Measurements from ENCODE around the gene ILF2. TPM values are rescaled to one million over a fixed set of nuclear protein-coding genes. Genes with fewer than 3 reads are reported as not detected.

The ILF2 gene
- total and polyA plus RNA-seq, 2 experiments from 2014 or later, result 174 to 180 TPM

DNA sequence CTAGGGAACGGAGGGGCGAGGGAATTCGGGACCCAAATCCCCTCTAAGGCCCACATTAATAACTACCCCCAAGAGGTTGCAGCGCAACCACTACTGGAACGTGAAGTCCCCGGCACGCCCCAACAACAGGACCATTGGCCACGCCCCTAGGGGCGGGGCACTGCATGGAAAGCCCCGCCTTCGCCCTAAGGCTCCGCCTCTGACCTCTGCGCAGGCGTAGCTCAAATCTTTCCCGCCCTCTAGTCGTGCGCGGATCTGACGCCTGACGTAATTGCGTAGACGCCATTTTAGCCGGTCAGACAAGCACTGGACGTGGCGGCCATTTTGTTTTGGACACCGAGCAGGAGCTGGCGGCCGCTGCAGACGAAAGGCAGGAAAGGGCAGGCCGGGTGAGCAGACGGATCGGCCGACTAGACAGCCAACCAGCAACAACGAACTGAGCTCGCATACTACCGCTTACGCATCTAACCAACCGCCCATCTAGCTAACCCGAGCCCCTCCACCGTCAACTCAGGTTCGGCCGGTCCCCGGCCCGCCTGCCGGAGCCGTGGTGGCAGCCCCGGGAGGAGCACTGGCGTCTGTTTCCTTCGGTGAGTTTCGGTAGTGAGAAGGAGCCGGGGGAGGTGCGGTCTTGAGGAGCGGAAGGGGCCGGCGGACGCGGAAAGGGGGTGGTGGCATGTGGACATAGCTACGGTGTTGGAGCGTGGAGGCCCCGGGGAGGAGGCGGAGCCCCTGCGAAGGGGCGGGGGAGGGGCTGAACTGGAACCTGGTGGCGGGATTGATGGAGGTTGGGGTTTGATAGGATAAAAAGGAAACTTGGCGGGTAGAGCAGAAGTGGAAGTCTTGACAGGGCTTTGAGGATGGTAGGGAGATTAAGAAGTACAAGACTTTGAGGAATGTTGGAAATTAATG lies 36.8 kb downstream of the ILF2 start, which contains the start of gene CHTOP:
Gene CHTOP (plus strand): TSS at position 313 of the 912 bp plus-strand sequence. CDS start 2,523 bp downstream, outside the sequence.
- in situ Hi-C loops (cut with MboI), result no loop called here

DNA sequence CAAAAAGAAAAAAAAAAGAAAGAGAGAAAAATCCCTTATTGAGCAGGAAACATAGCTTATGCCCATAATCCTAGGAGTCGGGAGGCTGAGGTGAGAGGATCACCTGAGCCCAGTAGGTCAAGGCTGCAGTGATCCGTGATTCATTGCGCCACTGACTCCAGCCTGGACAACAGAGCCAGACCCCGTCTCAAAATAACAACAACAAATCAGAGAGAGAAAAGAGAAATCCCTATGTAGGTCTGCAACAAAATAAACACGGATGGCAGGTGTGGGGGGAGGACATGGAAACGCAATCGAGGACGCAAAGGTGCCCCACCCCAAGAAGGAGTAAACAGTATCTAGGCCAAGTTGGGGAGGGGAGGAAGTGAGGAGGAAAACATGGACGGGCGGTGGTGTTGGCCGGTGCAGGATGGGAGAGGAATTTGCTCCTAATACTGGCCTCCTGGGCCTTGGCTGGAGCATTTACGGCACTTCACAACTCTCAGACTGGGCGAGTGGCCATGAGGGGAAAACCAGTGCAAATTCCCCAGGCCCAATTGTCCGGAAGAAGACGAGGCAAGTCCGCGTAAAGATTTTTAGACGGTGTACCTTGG lies 37.5 kb downstream of the ILF2 start:
- H3K27ac ChIP-seq, result no peak overlapping the region; the same call in 1 of the 2 replicates
- H3K79me2 ChIP-seq (ENCODE audit: insufficient read depth), result peaks cover 43% of the 10 kb centered on the region
- H3F3A ChIP-seq (ENCODE audit: insufficient read depth), result peaks cover 22% of the 10 kb centered on the region; the same call in 1 of the 2 replicates
- H2AFZ ChIP-seq, result peak overlapping the region; percentile 55; the same call in 1 of the 2 replicates
- no peak for DNase-seq
- TF ChIP-seq EZH2phosphoT487 (IDR thresholded peaks at IDR 0.05; ENCODE audit: insufficient read depth, low read depth), result no peak
- no peak for TF ChIP-seq EZH2 (IDR thresholded peaks at IDR 0.05; ENCODE audit: insufficient read depth, poor library complexity, severe bottlenecking)
- no peaks in the 10 kb centered on the region for H4K20me1 ChIP-seq (ENCODE audit: insufficient read depth)
- peak overlapping the region; percentile 100 for H3K4me3 ChIP-seq
- WGBS, 2 experiments (ENCODE audit: low coverage in 1 of 2, low lambda C conversion rate in 2 of 2, missing lambda C conversion rate in 2 of 2), result 62 to 63% methylated on average over 18 of the region's 18 CpGs
- 0 out of 2 replicates have a peak, but pooled peaks cover 12% of the 10 kb centered on the region for H3K4me1 ChIP-seq (ENCODE audit: insufficient read depth)
- H3K9me2 ChIP-seq (ENCODE audit: insufficient read depth), result no peaks in the 10 kb centered on the region
- H3K9me3 ChIP-seq (ENCODE audit: low read depth), result no peaks in the 10 kb centered on the region
- in situ Hi-C loops (cut with MboI), result no loop called here
- peaks cover 25% of the 10 kb centered on the region for H3K36me3 ChIP-seq (ENCODE audit: low read depth)
- H3K27me3 ChIP-seq (replicated peaks; ENCODE audit: insufficient read depth), result no peaks in the 10 kb centered on the region
- no peak overlapping the region for H3K9ac ChIP-seq
- H3K4me2 ChIP-seq (ENCODE audit: unreplicated experiment), result peak overlapping the region; percentile 47

More for the DNA sequence above, 36.8 kb downstream of the ILF2 start, which contains the start of gene CHTOP:
- H3K9ac ChIP-seq, result peak within 1 kb of the TSS; percentile 100
- TF ChIP-seq EZH2 (IDR thresholded peaks at IDR 0.05; ENCODE audit: insufficient read depth, poor library complexity, severe bottlenecking) (no peak), EZH2phosphoT487 (IDR thresholded peaks at IDR 0.05; ENCODE audit: insufficient read depth, low read depth) (no peak)
- no peaks in the 10 kb centered on the region for H3K9me2 ChIP-seq (ENCODE audit: insufficient read depth)
- no peaks in the 10 kb centered on the region for H4K20me1 ChIP-seq (ENCODE audit: insufficient read depth)
- peak within 1 kb of the TSS; percentile 100 for H3K27ac ChIP-seq
- peak within 1 kb of the TSS; percentile 100 for H3K4me3 ChIP-seq
- H3F3A ChIP-seq (ENCODE audit: insufficient read depth), result peaks cover 26% of the 10 kb centered on the region; the same call in 1 of the 2 replicates
- WGBS, 2 experiments (ENCODE audit: low coverage in 1 of 2, low lambda C conversion rate in 2 of 2, missing lambda C conversion rate in 2 of 2), result 3 to 4% methylated on average over 65 of the region's 65 CpGs
- H3K27me3 ChIP-seq (replicated peaks; ENCODE audit: insufficient read depth), result no peaks in the 10 kb centered on the region
- H3K4me2 ChIP-seq (ENCODE audit: unreplicated experiment), result peak within 1 kb of the TSS; percentile 92
- peaks cover 31% of the 10 kb centered on the region for H3K36me3 ChIP-seq (ENCODE audit: low read depth)
- H3K4me1 ChIP-seq (ENCODE audit: insufficient read depth), result 0 out of 2 replicates have a peak, but pooled peaks cover 12% of the 10 kb centered on the region
- peak within 1 kb of the TSS; percentile 73 for H2AFZ ChIP-seq
- H3K9me3 ChIP-seq (ENCODE audit: low read depth), result no peaks in the 10 kb centered on the region
- peak; percentile 100 for DNase-seq
- peaks cover 50% of the 10 kb centered on the region for H3K79me2 ChIP-seq (ENCODE audit: insufficient read depth)

DNA sequence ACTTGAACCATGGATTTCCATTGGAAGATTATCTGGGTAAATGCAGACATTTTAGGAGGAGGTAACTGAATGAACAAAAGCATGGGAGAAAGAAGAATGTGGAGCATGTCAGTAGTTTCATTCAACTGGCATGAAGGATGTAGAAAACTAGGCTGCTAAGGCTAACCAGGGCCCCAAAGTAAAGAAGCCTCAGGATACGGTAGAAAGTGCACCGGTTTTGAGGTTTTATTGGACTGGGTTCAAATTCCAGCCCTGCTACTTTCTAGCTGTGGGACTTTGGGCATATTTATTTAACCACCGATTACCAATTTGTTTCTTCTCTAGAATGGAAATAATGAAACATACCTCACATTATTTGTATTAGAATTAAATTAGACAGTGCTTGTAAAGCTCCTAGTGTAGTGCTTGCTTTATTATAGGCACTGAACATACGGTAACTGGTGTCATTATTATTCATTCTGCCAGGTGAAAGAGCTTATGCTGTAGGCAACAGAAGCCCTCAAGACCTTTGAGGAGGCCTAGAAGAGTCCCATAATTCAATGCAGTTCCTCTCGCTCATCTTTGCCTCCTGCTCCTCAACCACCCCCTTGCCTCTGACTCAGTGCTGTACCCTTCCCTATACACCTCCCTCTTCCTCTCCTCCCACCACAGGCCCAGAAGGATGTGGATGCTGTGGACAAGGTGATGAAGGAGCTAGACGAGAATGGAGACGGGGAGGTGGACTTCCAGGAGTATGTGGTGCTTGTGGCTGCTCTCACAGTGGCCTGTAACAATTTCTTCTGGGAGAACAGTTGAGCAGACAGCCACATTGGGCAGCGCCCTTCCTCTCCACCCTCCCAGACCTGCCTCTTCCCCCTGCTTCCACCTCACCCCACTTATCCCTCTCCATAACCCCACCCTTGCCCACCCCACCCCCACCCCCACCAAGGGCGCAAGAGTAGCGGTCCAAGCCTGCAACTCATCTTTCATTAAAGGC lies 39.5 kb downstream of the ILF2 start:
- no peak overlapping the region for H2AFZ ChIP-seq
- no peaks in the 10 kb centered on the region for H3K9me2 ChIP-seq (ENCODE audit: insufficient read depth)
- H3K36me3 ChIP-seq (ENCODE audit: low read depth), result peaks cover 6% of the 10 kb centered on the region
- 0 out of 2 replicates have a peak overlapping the region, but pooled peaks have one; percentile 1 for H3K27ac ChIP-seq
- peaks cover 28% of the 10 kb centered on the region for H3K79me2 ChIP-seq (ENCODE audit: insufficient read depth)
- 0 out of 2 replicates have a peak, but pooled peaks cover 12% of the 10 kb centered on the region for H3K4me1 ChIP-seq (ENCODE audit: insufficient read depth)
- no peaks in the 10 kb centered on the region for H3K27me3 ChIP-seq (replicated peaks; ENCODE audit: insufficient read depth)
- in situ Hi-C loops (cut with MboI), result no loop called here
- H3K4me2 ChIP-seq (ENCODE audit: unreplicated experiment), result no peak overlapping the region
- H4K20me1 ChIP-seq (ENCODE audit: insufficient read depth), result no peaks in the 10 kb centered on the region
- H3K9me3 ChIP-seq (ENCODE audit: low read depth), result no peaks in the 10 kb centered on the region
- H3K4me3 ChIP-seq, result no peak overlapping the region
- 72 to 73% methylated on average over 7 to 10 of the region's 10 CpGs for WGBS, 2 experiments (ENCODE audit: low coverage in 1 of 2, low lambda C conversion rate in 2 of 2, missing lambda C conversion rate in 2 of 2)
- TF ChIP-seq EZH2phosphoT487 (IDR thresholded peaks at IDR 0.05; ENCODE audit: insufficient read depth, low read depth), result no peak
- no peak for TF ChIP-seq EZH2 (IDR thresholded peaks at IDR 0.05; ENCODE audit: insufficient read depth, poor library complexity, severe bottlenecking)
- peak; percentile 17 for DNase-seq
- peaks cover 12% of the 10 kb centered on the region; the same call in 1 of the 2 replicates for H3F3A ChIP-seq (ENCODE audit: insufficient read depth)
- no peak overlapping the region for H3K9ac ChIP-seq

Data from GM23248 (cell line).